ENCODE data around the gene ADAM10. TPM values are rescaled to one million over a fixed set of nuclear protein-coding genes. Genes with fewer than 3 reads are reported as not detected.

The ADAM10 gene
- total and polyA plus RNA-seq, 2 of the 4 experiments (the other 2 are of a cell fraction): 110 to 185 TPM

DNA sequence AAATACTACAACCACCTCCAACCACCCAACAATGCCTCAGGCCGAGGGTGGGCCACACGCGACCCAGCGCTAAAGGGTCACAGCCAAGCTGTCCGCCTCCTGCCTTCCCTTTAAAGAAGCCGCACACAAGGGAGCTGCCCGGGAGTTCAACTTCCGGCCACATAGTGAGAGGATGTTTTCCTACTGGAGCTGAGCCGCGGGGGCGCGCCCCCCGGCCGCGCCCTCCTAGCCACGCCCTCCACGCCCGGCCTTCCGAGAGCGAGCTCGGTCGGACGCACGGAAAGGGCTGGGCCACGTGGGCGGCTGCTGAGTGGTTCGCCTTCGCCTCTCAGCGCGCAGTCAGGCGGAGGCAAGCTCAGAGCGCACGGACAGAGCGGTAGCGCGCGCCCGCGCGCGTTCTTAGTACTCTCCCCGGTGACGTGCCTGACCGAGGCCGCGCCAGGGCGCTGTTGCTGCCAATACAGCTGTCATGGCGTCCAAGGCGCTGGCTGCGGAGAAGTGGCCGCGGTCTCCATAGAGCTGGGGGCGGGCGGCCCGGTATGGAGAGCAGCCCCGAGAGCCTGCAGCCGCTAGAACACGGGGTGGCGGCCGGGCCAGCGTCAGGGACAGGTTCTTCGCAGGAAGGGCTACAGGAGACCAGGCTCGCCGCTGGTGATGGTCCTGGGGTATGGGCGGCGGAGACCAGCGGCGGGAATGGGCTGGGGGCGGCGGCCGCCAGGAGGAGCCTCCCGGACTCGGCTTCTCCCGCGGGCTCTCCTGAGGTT, 21.5 kb upstream of the ADAM10 start, which contains the start of gene MINDY2:
Gene MINDY2, plus strand, starts transcription at position 446 of the 764 bp plus-strand sequence. Its CDS starts 94 bp downstream, at position 540.
- POLR2A ChIA-PET (ENCODE audit: unreplicated experiment): interaction anchor here (2.1 kb wide), 1 partner anchor 21 kb away, joined by 9 read pairs; the partner anchor contains the start of gene ADAM10
- intact Hi-C loops (cut with micrococcal nuclease): loop anchor here (2.0 to 5.0 kb wide), 4 partner anchors 22 to 544 kb away; partner anchors contain the start of genes ADAM10 and SLTM
- Histone ChIP-seq H4K91ac (ENCODE audit: insufficient read depth, low read depth, low read length) (peak within 1 kb of the TSS; percentile 83), H3K9me3 (ENCODE audit: control insufficient read depth, insufficient read depth, low read length) (no peaks in the 10 kb centered on the region), H3K9me1 (ENCODE audit: insufficient read depth, low read length) (0 out of 2 replicates have a peak, but pooled peaks cover under 1% of the 10 kb centered on the region), H3K14ac (replicated peaks; ENCODE audit: low read depth, low read length) (peak within 1 kb of the TSS; percentile 94), H3K79me1 (ENCODE audit: low read depth in 1 of 2, low read length in 2 of 2) (peaks cover 12 to 30% of the 10 kb centered on the region in 2 experiments), H2BK120ac (ENCODE audit: low read depth, low read length) (peak within 1 kb of the TSS; percentile 81), H3K27me3 (ENCODE audit: control insufficient read depth, insufficient read depth, low read length) (no peaks in the 10 kb centered on the region), H2BK20ac (ENCODE audit: low read depth, low read length) (peak within 1 kb of the TSS; percentile 57; the same call in 1 of the 2 replicates), H4K5ac (ENCODE audit: low read depth, low read length) (peak within 1 kb of the TSS; percentile 77), H3K4ac (ENCODE audit: low read depth, low read length) (peak within 1 kb of the TSS; percentile 88), H3K18ac (ENCODE audit: low read depth, low read length) (peak within 1 kb of the TSS; percentile 78), H3K36me3 (ENCODE audit: control insufficient read depth, insufficient read depth, low read length) (no peaks in the 10 kb centered on the region), H4K8ac (ENCODE audit: low read depth in 2 of 2, low read length in 2 of 2) (peak within 1 kb of the TSS; percentile 68 to 89), H2AK5ac (ENCODE audit: low read depth, low read length) (peak within 1 kb of the TSS; percentile 83), H3K23ac (ENCODE audit: low read depth, low read length) (peak within 1 kb of the TSS; percentile 90), H3K56ac (ENCODE audit: extremely low read depth, insufficient read depth, low read length) (peak within 1 kb of the TSS; percentile 87), H3K4me2 (ENCODE audit: low read depth, low read length) (peak within 1 kb of the TSS; percentile 95), H2AFZ (replicated peaks; ENCODE audit: low read length, poor library complexity) (peak within 1 kb of the TSS; percentile 95), H2BK5ac (ENCODE audit: low read depth, low read length, poor library complexity, severe bottlenecking) (peak within 1 kb of the TSS; percentile 90), H3K4me1 (ENCODE audit: control insufficient read depth, insufficient read depth, low read length) (no peaks in the 10 kb centered on the region), H3K9ac (ENCODE audit: low read depth, low read length) (peak within 1 kb of the TSS; percentile 86), H2AK9ac (replicated peaks; ENCODE audit: low read depth, low read length, poor library complexity) (peak within 1 kb of the TSS; percentile 96), H3K27ac (ENCODE audit: insufficient read depth, low read length) (peak within 1 kb of the TSS; percentile 93), H2BK15ac (ENCODE audit: low read depth, low read length) (peak within 1 kb of the TSS; percentile 83; the same call in 2 of the 3 replicates), H3K4me3 (ENCODE audit: insufficient read depth, low read depth, low read length) (peak within 1 kb of the TSS; percentile 88), H4K20me1 (ENCODE audit: insufficient read depth, low read length) (peaks cover 19% of the 10 kb centered on the region; the same call in 1 of the 2 replicates)
- ATAC-seq (ENCODE audit: low read depth): peak; percentile 95
- BruUV-seq (replicated peaks): no TSS peak
- 0% methylated on average over 58 of the region's 75 CpGs; no CpG with 5 or more reads in 1 of the 2 experiments for WGBS, 2 experiments (ENCODE audit: extremely low coverage in 2 of 2, insufficient read length in 1 of 2)
- in situ Hi-C loops (cut with MboI; ENCODE audit: low sequenced_read_pairs): loop anchor here (25.0 kb wide), 1 partner anchor 534 kb away; no protein-coding TSS in a partner anchor
- CTCF ChIA-PET: interaction anchor here (0.5 to 1.7 kb wide), 8 partner anchors 13 to 543 kb away, joined by 3 to 8 read pairs (median 3); no protein-coding TSS in a partner anchor
- DNase-seq: peak; percentile 99
- dilution Hi-C loops (cut with HindIII; ENCODE audit: low sequenced_read_pairs, unreplicated experiment): no loop called here
- no peak for TF ChIP-seq CEBPB (IDR thresholded peaks at IDR 0.05; ENCODE audit: low read depth, low read length)
- TF ChIP-seq, protein P1, sequence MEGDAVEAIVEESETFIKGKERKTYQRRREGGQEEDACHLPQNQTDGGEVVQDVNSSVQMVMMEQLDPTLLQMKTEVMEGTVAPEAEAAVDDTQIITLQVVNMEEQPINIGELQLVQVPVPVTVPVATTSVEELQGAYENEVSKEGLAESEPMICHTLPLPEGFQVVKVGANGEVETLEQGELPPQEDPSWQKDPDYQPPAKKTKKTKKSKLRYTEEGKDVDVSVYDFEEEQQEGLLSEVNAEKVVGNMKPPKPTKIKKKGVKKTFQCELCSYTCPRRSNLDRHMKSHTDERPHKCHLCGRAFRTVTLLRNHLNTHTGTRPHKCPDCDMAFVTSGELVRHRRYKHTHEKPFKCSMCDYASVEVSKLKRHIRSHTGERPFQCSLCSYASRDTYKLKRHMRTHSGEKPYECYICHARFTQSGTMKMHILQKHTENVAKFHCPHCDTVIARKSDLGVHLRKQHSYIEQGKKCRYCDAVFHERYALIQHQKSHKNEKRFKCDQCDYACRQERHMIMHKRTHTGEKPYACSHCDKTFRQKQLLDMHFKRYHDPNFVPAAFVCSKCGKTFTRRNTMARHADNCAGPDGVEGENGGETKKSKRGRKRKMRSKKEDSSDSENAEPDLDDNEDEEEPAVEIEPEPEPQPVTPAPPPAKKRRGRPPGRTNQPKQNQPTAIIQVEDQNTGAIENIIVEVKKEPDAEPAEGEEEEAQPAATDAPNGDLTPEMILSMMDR (conservative IDR thresholded peaks at IDR 0.05; ENCODE audit: low read depth, low read length): peak; percentile 33; the same call in 1 of the 2 replicates
- TF ChIP-seq RFX5 (IDR thresholded peaks at IDR 0.05; ENCODE audit: low read depth, low read length): no peak
- TF ChIP-seq USF2 (IDR thresholded peaks at IDR 0.05; ENCODE audit: low read depth, low read length): peak; percentile 95
- TF ChIP-seq POLR2A (IDR thresholded peaks at IDR 0.05; ENCODE audit: low read depth, low read length): peak; percentile 67; the same call in 1 of the 2 replicates
- 0 out of 2 replicates have a peak, but pooled peaks have one; percentile 3 for TF ChIP-seq FOS (IDR thresholded peaks at IDR 0.05; ENCODE audit: low read depth, low read length)
- TF ChIP-seq BHLHE40 (IDR thresholded peaks at IDR 0.05; ENCODE audit: low read depth, low read length): peak; percentile 67
- TF ChIP-seq RAD21 (IDR thresholded peaks at IDR 0.05; ENCODE audit: low read length): peak; percentile 28
- TF ChIP-seq, protein P2, sequence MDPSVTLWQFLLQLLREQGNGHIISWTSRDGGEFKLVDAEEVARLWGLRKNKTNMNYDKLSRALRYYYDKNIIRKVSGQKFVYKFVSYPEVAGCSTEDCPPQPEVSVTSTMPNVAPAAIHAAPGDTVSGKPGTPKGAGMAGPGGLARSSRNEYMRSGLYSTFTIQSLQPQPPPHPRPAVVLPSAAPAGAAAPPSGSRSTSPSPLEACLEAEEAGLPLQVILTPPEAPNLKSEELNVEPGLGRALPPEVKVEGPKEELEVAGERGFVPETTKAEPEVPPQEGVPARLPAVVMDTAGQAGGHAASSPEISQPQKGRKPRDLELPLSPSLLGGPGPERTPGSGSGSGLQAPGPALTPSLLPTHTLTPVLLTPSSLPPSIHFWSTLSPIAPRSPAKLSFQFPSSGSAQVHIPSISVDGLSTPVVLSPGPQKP (IDR thresholded peaks at IDR 0.05; ENCODE audit: borderline replicate concordance, low read depth, low read length): no peak
- TF ChIP-seq MXI1 (IDR thresholded peaks at IDR 0.05; ENCODE audit: borderline replicate concordance, low read depth, low read length): peak; percentile 96
- TF ChIP-seq MAZ (IDR thresholded peaks at IDR 0.05; ENCODE audit: borderline replicate concordance, low read depth, low read length): peak; percentile 70; the same call in 1 of the 2 replicates
- no peak for TF ChIP-seq CHD1 (IDR thresholded peaks at IDR 0.05; ENCODE audit: low read depth, low read length)
- TF ChIP-seq NFE2L2 (IDR thresholded peaks at IDR 0.05; ENCODE audit: low read depth, low read length): no peak
